Gastroesophageal sphincter (tissue), 4 donors: ENCODE measurements around the gene TMEM11. TPM values are rescaled to one million over a fixed set of nuclear protein-coding genes. Genes with fewer than 3 reads are reported as not detected.

Experiments
- ATAC-seq: fragments of 150-250 bp; one replicate; pipeline ENCODE4 v1.9.1; 2016; ENCODE audit warnings: mild to moderate bottlenecking, moderate library complexity
- H3K27ac ChIP-seq, 4 donors: fragments of 200-600 bp; sonication (generic) in 3 of 4; 1 replicate in 3 of 4; 2 replicates in 1 of 4; pipeline ENCODE4 v1.5.1; 2016 to 2019
- H3K27me3 ChIP-seq: fragments of 200-600 bp; sonication (generic); one replicate; pipeline ENCODE4 v1.5.1; 2019
- H3K36me3 ChIP-seq, 2 donors: fragments of 200-600 bp; sonication (generic); one replicate each; pipeline ENCODE4 v1.5.1; 2019; ENCODE audit warnings: control low read depth in 1 of 2
- H3K4me1 ChIP-seq, 3 donors: fragments of 200-600 bp; sonication (generic); 1 replicate in 2 of 3; 2 replicates in 1 of 3; pipeline ENCODE4 v1.5.1; 2016 to 2019; ENCODE audit warnings: control low read depth in 2 of 3
- H3K4me3 ChIP-seq, 2 donors: fragments of 200-600 bp; sonication (generic); one replicate each; pipeline ENCODE4 v1.5.1; 2019; ENCODE audit warnings: mild to moderate bottlenecking in 1 of 2, moderate library complexity in 1 of 2
- H3K9me3 ChIP-seq, 3 donors: fragments of 200-600 bp; sonication (generic); one replicate each; pipeline ENCODE4 v1.5.1; 2017 to 2019; ENCODE audit warnings: control low read depth in 2 of 3
- EP300 ChIP-seq: sonication (generic); formaldehyde crosslinking; IDR thresholded peaks from one replicate; pipeline ENCODE4 v1.6.1; 2017; ENCODE audit warnings: antibody characterized with exemption, mild to moderate bottlenecking
- POLR2A ChIP-seq, 2 donors: fragments of 450-650 bp; IDR thresholded peaks; one replicate each; pipeline ENCODE4 v1.6.1; 2017; ENCODE audit warnings: antibody characterized with exemption in 2 of 2, mild to moderate bottlenecking in 2 of 2, moderate library complexity in 1 of 2
- POLR2AphosphoS5 ChIP-seq: sonication (generic); formaldehyde crosslinking; IDR thresholded peaks from one replicate; pipeline ENCODE4 v1.6.1; 2017; ENCODE audit warnings: antibody characterized with exemption
- WGBS, 2 donors: methylation state at CpG; one replicate each; pipeline ENCODE4 v1.1.5; 2018; ENCODE audit warnings: low coverage in 1 of 2; 5-methylcytosine and 5-hydroxymethylcytosine counted together
- total RNA-seq, 4 donors: library from RNA; depleted of rRNA; stranded (reverse); fragments of >200 nt; gene quantifications; one replicate each; pipeline ENCODE4 v1.1.0, GENCODE V29; 2016
- TF ChIP-seq, protein P1 (sequence below), 4 experiments: fragments of 200-600 bp in 2 of 4; fragments of 450-650 bp in 2 of 4; sonication (generic) in 1 of 4; IDR thresholded peaks; one replicate each; pipeline ENCODE4 v1.5.1; 2017 to 2019; ENCODE audit warnings: antibody characterized with exemption in 4 of 4, mild to moderate bottlenecking in 2 of 4, moderate library complexity in 2 of 4

TMEM11 gene
- total RNA-seq, 4 donors from 2014 or later, result 14.8 to 24.5 (median 22.1) TPM

DNA sequence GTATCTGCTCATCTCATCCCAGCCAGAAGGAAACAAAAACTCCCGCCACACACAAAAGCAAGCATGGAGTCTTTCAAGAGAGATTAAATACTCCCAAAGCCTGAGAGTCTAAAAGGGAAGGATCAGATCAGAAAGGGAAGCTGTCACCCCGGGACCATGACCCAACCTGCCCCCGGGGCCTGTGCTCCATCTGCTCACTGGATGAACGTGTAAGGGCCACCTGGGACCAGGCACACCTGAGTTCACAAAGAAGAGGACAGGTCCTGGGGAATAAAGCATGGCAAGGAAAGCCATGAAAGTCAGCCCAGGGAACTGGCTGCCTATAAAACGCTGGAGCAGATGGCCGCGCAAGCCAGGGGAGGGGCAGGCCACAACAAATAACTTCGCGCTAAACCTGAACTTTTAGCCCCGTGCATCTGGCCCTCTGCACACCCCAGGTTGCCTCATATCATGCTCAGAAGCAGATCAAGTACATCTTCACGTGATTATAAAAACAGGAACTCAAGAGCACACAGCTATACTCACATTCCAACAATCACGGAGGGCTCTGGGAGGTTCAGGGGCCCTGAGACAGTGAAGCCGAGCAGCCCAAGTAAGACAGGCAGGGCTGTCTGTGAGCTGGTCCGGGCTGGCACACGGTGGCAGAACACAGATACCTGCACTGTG, 3.4 kb downstream of the TMEM11 start:
- peaks cover 0 to 76% (median 21%) of the 10 kb centered on the region in 3 donors for H3K4me1 ChIP-seq
- ATAC-seq, result no peak
- peaks cover 0 to 40% of the 10 kb centered on the region in 2 donors for H3K36me3 ChIP-seq
- 73 to 78% methylated on average over 3 to 10 of the region's 15 CpGs for WGBS, 2 donors
- H3K4me3 ChIP-seq, result no peak overlapping the region
- H3K27me3 ChIP-seq, result no peaks in the 10 kb centered on the region
- H3K27ac ChIP-seq, result no peak overlapping the region
- no peak for TF ChIP-seq POLR2AphosphoS5
- no peak for TF ChIP-seq EP300
- TF ChIP-seq, protein P1, sequence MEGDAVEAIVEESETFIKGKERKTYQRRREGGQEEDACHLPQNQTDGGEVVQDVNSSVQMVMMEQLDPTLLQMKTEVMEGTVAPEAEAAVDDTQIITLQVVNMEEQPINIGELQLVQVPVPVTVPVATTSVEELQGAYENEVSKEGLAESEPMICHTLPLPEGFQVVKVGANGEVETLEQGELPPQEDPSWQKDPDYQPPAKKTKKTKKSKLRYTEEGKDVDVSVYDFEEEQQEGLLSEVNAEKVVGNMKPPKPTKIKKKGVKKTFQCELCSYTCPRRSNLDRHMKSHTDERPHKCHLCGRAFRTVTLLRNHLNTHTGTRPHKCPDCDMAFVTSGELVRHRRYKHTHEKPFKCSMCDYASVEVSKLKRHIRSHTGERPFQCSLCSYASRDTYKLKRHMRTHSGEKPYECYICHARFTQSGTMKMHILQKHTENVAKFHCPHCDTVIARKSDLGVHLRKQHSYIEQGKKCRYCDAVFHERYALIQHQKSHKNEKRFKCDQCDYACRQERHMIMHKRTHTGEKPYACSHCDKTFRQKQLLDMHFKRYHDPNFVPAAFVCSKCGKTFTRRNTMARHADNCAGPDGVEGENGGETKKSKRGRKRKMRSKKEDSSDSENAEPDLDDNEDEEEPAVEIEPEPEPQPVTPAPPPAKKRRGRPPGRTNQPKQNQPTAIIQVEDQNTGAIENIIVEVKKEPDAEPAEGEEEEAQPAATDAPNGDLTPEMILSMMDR (IDR thresholded peaks at IDR 0.05), result no peak
- no peak for TF ChIP-seq POLR2A (IDR thresholded peaks at IDR 0.05)
- H3K9me3 ChIP-seq, result no peaks in the 10 kb centered on the region

DNA sequence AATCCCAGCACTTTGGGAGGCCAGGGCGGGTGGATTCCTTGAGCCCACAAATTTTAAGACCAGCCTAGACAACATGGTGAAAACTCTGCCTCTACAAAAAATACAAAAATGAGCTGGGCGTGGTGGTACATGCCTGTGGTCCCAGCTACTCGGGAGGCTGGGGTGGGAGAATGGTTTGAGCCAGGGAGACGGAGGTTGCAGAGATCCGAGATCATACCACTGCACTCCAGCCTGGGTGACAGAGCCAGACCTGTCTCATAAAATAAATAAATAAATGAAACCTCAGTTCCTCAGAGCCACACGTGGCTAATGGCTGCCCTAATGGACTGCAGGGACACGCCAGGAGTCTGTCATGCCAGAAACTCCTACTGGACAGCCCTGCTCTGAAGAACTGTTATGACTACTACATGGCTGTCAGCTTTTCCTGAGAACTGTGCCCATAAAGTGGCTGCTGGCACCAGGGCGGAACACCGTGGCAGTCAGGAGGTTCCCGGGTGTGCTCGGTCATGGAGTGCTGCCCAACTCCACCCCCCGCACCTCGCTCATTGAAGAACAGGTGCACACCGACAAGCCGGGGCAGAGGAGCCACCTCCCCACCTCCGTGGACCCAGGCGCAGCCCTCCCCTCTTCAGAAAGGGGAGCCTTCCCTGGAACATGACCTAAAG, 4.3 kb downstream of the TMEM11 start:
- no peak overlapping the region for H3K4me3 ChIP-seq
- H3K36me3 ChIP-seq, result peaks cover 0 to 40% of the 10 kb centered on the region in 2 donors
- no peak overlapping the region for H3K27ac ChIP-seq
- TF ChIP-seq, protein P1 (IDR thresholded peaks at IDR 0.05), result no peak
- TF ChIP-seq POLR2A (IDR thresholded peaks at IDR 0.05) (no peak), EP300 (no peak), POLR2AphosphoS5 (no peak)
- peaks cover 0 to 76% (median 17%) of the 10 kb centered on the region in 3 donors for H3K4me1 ChIP-seq
- no peaks in the 10 kb centered on the region for H3K9me3 ChIP-seq
- H3K27me3 ChIP-seq, result no peaks in the 10 kb centered on the region
- ATAC-seq, result no peak
- 60 to 63% methylated on average over 2 to 6 of the region's 17 CpGs for WGBS, 2 donors

DNA sequence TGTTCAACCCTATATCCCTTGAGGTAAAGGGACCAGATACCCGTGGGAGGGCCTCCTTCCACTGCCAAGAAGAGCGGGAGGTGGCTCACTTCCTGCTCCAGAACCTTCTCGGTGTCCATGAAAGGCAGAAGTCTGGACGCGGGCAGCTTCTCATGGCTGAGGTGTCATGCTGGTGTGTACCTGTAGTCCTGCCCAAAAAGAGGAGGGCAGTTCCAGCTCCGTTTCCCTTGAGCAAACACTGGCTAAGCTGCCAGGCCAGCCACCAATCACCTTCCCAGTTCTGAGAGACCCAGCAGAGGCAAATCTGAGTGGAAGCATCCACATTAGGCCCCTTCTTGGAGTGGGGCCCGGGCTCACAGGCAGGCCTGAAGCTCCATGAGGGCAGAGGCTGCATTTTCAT, 5.6 kb downstream of the TMEM11 start:
- peaks cover 0 to 40% of the 10 kb centered on the region in 2 donors for H3K36me3 ChIP-seq
- no peak for ATAC-seq
- no peaks in the 10 kb centered on the region for H3K27me3 ChIP-seq
- 49 to 57% methylated on average over 1 to 3 of the region's 7 CpGs for WGBS, 2 donors
- H3K27ac ChIP-seq, result no peak overlapping the region
- TF ChIP-seq POLR2A (IDR thresholded peaks at IDR 0.05) (no peak), POLR2AphosphoS5 (no peak), EP300 (no peak)
- TF ChIP-seq, protein P1 (IDR thresholded peaks at IDR 0.05), result no peak
- H3K9me3 ChIP-seq, result no peaks in the 10 kb centered on the region
- no peak overlapping the region for H3K4me3 ChIP-seq
- peaks cover 0 to 87% (median 17%) of the 10 kb centered on the region in 3 donors for H3K4me1 ChIP-seq

DNA sequence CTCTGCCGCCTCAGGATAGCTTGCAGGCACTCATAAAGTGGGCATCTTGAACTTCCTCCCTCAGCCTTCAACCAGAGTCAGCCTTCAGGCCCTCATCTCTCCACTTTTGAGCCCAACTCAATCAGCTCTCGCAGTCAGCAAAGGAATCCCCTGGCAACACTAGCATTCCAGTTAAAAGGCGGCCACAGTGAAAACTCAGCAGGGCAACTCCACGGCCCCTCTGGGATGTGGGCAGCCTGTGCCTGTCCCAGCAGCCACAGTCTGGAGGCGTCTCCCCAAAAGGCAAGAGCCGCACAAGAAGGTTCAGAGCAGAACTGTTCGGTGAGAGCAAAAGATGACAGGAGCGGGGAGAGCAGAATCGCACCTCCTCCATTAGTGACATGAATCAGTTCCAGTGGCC, 9.0 kb downstream of the TMEM11 start:
- no peaks in the 10 kb centered on the region for H3K9me3 ChIP-seq
- TF ChIP-seq POLR2AphosphoS5 (no peak), POLR2A (IDR thresholded peaks at IDR 0.05) (no peak), EP300 (no peak)
- TF ChIP-seq, protein P1 (IDR thresholded peaks at IDR 0.05), result no peak
- no peak overlapping the region for H3K4me3 ChIP-seq
- H3K36me3 ChIP-seq, result peaks cover 0 to 34% of the 10 kb centered on the region in 2 donors
- H3K27me3 ChIP-seq, result no peaks in the 10 kb centered on the region
- peaks cover 0 to 87% (median 5%) of the 10 kb centered on the region in 3 donors for H3K4me1 ChIP-seq
- no peak for ATAC-seq
- 67% methylated on average over 1 of the region's 9 CpGs; no CpG with 5 or more reads in 1 of the 2 donors for whole genome bisulfite sequencing, 2 donors
- no peak overlapping the region for H3K27ac ChIP-seq

DNA sequence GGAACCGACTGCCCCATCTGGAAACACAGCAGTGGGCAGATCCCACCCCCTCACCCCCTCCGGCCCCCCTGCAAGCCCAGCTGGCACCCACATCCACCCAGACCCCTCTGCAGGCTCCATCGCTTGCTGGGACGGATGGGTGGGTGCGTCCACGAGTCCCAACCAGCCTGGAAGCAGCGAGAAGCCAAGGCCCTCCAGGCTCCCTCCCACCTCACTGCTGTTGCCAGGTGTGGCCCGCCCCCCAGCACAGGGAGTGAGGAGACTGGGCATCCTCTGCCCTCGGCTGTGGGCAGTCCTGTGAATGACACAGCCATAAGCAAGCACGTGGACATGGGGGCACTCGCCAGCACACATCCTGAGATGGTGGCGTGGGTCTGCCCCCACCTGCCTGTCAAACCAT, 11.4 kb downstream of the TMEM11 start:
- H3K9me3 ChIP-seq, result no peaks in the 10 kb centered on the region
- TF ChIP-seq EP300, result no peak
- no peak for TF ChIP-seq POLR2AphosphoS5
- TF ChIP-seq, protein P1 (IDR thresholded peaks at IDR 0.05), result no peak
- no peak for TF ChIP-seq POLR2A (IDR thresholded peaks at IDR 0.05)
- H3K27me3 ChIP-seq, result no peaks in the 10 kb centered on the region
- ATAC-seq, result peak; percentile 35
- H3K27ac ChIP-seq, result no peak overlapping the region
- H3K4me3 ChIP-seq, result no peak overlapping the region
- peaks cover 0 to 74% (median 5%) of the 10 kb centered on the region in 3 donors for H3K4me1 ChIP-seq
- H3K36me3 ChIP-seq, result peaks cover 0 to 26% of the 10 kb centered on the region in 2 donors
- no CpG with 5 or more reads among the region's 12 CpGs for WGBS, 2 donors
